Cerebellar cortex (tissue), 1 donor: Measurements from ENCODE around the gene NBEA.
"Not testable (repeated sequence)": the region's sequence is repeated elsewhere in the genome, so short reads cannot be mapped to it uniquely, and the experiment has no call there.

Experiments
- DNase-seq: peaks from one replicate; pipeline ENCODE4 v3.0.0-alpha.2; 2015; ENCODE audit warnings: low spot score

Gene NBEA

DNA sequence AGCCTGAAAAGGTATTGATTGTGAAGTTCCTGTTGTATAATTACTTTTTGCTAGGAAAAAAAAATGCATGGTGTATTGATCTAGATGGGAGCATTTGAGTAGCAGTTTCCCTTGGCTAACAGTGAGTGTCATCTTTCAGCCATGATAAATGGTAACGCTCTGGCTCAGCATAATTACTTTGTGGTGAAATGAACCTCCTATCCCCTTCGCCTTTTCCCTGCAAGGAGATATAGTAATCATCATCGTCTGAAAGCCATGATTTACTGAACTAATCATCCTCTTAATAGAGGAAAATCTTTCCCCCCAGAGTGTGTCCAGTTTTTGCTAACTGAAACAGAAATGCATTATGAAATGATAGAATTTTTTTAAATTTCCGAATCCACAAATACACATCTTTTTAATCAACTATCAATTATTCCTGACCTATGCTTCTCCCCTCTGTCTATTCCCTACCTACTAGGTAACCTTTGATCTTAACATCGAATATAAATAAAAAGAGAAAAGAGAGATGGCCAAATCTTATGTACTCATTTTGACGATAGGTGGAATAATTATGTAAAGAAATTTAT lies 445.7 kb downstream of the NBEA start:
- DNase-seq, result no peak

DNA sequence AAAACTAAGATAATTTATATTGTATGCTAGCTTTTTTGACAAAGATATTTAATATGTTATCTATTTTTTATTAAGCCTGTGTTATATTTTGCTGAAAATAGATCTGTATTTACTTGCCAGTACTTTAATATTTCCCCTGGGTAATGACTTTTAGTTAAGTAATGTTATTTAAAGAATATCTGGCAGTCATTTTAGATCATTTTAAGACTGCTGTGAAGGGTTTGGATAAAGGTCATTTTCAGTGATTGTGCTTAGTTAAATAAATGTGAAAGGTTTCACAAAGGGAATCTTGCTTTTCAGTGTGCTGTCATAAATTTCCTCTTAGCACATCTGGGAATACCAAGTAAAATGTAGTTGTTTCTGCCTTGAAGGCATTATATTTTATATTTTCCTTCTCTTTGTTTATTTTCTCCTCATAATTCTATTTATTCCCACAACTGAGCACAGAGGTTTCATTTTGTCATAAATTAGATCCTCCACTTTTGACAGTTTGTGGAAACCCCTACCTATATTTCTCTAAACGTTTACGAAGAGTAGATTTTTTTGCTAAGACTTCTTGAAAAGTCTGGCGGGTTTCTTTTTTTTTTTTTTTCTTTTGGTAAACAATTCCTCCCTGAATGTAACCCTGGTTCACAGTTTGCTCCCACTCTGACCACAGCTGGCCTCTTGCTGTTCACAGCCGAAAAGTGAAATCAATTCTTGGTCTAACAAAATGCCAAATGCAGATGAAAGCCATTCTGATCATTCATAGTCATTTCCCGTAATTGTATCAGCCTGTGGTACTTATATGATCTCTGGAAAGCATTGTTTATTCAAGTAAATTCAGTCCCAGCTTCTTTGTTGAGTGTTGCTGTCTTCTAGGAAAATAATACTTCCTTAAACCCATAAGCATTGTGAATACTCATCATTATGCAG lies 446.6 kb downstream of the NBEA start:
- no peak for DNase-seq

DNA sequence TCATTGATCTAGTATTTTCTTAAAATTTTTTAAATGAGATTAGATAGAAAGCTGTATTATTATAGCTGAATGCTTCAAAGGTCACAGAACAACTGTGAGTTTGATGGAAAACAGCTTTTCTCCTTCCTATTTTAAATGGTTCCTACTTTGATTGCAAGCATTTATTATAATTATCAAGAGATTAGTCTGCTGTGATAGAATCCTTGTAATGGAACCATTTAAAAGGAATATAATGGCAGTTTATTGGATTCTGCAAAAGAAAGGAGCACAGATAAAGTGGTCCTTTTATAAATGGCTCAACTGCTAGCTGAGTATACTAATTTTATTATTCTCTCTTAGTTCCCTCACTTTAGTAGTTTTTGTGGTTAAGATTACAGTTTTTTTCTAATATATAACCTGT lies 447.5 kb downstream of the NBEA start:
- no peak for DNase-seq

DNA sequence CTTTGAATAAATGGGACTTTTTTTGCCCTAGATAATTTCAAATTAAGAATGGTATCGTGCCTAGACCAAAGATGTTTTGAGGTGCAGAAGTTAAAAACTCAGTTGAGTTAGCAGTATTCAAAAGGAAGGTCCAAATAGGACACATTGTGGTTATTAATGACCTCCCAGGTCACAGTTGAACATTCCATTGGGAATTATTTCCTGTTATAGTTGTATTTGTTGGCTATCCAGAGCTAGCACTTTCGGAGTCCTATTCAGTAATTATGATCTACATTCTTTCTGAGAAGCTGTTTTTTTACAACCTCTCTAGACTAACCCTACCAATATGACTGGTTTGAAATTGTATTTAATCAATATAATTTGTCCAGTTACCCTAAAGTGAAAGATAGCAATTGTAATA lies 450.7 kb downstream of the NBEA start:
- DNase-seq, result no peak

DNA sequence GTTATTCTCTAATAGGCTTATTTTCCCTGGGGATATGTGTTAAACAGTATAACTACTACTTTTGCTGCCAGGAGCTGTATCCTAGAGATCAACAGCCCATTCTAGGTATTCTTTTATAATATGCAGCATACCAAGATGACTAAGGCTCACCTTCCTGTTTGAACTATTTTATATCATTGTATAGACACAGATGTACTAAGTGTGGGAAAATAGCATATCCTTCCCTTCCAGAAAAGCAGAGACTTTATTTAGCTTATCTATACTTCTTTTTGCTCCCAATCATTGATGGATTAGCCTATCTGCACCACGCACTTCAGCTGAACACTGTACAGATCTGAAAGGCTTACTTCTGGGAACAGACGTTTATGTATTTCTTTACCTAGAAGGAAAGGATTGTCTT lies 451.8 kb downstream of the NBEA start:
- DNase-seq, result no peak

DNA sequence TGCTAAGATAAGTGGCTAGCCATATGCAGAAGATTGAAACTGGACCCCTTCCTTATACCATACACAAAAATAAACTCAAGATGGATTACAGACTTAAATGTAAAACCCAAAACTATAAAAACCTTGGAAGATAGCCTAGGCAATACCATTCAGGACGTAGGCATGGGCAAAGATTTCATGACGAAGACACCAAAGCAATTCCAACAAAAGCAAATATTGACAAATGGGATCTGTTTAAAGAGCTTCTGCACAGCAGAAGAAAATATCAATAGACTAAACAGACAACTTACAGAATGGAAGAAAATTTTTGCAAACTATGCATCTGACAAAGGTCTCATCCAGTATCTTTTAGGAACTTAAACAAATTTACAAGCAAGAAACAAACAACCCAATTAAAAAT lies 466.2 kb downstream of the NBEA start:
- DNase-seq, result not testable (repeated sequence)

DNA sequence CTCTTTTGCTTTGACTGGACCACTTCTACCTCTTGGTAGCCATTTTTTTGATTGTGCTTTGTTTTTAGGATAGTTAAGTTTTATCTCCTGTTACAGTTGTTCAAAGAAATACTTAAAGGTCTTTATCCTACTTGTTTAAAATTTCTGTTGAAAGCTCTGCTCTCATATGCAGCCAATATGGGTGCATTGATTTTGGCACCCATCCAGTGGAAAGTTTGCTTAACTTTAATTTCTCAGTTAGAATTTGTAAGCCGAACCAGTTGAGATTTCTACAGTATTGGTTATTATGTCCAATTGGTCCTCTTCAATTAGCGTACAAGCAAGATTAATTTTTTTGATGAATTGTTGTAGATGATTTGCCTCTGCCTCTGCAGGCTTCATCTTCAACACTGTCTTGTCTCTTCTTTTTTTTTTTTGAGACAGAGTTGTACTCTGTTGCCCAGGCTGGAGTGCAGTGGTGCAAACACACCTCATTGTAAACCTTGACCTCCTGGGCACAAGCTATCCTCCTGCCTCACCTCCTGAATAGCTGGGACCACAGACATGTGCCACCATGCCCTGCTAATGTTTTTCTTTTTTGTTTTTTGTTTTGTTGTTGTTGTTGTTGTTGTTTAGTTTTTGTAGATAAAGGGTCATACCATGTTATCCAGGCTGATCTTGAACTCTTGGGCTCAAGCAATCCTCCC lies 469.1 kb downstream of the NBEA start:
- no peak for DNase-seq

DNA sequence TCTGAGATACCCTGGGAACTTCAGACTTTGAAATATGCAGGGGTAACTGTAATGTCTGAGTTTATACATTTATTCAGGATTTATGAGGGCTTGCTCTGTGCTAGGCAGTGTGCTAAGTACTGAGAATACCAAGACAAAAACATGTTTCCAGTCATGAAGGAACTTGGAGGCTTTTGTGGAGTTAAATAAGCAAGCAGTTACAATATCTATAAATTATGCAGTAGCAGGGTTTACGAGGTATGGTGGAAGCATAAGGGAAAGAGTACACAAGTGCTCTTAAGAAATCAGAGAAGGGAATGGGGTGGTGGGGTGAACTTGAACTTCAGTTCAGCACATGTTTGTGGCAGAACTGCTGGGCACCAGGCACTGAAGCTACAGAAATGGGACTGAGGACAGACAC lies 506.4 kb downstream of the NBEA start:
- no peak for DNase-seq

DNA sequence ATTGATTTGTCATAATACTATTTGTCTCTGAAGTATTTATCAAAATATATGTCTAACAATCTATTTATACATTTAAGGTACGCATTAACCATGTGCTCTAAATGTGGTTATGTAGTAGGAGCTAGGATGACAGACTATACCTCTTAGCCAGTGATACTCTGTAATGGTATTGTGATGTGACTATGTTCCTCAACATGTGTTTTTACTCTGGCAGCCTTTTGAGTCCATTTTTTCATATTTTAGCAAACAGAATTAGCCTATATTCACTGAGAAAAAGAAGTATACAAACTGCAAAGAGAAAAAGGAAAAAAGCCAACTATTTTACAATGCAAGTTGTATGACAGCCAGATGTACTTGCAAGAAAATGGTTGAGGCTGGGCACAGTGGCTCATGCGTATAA lies 507.8 kb downstream of the NBEA start:
- no peak for DNase-seq

DNA sequence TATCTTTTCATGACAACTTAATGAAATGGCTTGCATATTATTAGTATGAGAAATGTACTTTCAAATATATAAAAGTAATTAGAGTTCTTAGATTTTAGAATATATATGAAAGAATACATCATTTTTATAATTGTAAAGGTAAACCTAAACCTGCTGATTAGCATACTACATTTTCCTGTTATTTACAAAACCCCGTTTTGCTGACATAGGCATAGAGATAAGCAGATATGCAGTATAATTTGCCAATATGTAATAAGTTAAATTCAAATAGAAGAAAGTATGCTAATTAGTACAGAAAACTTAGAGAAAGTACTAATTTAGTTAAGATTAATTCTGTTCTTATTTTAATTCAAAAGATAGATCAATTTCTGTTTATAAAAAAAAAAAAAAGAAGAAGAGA lies 513.0 kb downstream of the NBEA start:
- no peak for DNase-seq

DNA sequence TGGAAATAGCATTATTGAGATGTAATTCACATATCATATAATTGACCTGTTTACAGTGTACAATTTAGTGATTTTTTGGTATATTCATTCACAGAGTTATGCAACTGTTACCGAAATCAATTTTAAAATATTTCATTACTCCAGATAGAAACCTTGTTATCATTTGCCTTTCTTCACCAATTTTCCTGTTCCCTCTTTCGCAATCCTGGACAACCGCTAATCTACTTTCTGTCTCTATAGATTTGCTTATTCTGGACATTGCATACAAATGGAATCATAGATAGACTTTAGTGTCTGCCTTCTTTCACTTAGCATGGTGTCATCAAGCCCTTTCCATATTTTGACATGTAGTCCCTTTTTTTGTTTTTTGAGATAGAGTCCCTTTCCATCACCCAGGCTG lies 515.2 kb downstream of the NBEA start:
- no peak for DNase-seq

DNA sequence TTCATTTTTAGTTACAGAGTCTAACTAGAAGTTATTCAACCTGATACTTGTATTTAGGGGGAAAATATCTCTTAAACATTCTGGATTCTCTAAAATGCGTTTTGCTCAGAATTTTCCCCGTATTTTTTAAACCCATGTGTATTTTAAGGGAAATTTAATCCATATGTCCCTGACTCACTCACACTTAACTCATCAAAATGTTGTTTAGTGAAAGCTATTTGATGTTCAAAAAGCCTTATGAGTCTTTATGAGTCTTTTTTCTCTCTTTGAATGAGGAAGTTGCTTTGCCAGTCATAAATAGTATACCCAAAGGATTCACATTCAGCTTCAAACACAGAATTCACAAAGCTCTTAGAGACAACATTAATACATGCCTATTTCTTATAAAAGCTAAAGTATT lies 518.0 kb downstream of the NBEA start:
- DNase-seq, result no peak

DNA sequence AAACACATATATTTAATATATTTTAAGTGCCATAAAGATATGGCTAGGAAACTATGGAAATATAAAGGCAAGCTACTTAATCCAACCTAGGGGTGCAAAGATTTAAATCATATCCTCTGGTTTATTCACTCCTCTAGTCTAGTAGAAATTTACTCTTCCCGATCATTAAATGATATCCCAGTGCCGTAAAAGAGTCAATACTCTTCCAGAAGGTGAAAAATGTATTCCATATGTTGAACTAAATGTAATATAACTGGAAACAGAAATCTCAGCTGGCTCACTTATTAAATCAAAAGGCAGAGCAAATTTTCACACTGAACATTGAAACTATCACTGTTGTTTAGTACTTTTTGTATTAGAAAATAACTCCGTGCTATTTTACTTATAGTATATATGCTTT lies 523.3 kb downstream of the NBEA start:
- DNase-seq, result no peak

DNA sequence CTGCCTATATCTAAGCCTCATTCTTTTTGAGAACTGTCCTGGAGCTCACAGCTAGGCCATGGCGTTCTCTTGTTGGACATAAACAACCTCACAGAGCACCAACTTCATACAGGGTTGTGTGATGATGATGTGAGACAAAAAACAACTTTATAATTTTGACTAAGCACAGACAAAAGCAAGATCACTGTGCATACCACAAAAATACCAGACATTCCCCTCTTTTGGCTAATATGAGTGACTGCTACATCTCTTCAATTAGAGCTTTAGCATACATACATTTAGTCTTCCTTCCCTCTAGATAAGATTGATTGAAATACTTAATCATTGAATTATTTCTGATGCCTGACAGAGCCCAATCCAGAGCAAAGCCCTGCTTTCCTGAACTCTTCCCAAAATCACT lies 526.1 kb downstream of the NBEA start:
- peak; percentile 22 for DNase-seq

DNA sequence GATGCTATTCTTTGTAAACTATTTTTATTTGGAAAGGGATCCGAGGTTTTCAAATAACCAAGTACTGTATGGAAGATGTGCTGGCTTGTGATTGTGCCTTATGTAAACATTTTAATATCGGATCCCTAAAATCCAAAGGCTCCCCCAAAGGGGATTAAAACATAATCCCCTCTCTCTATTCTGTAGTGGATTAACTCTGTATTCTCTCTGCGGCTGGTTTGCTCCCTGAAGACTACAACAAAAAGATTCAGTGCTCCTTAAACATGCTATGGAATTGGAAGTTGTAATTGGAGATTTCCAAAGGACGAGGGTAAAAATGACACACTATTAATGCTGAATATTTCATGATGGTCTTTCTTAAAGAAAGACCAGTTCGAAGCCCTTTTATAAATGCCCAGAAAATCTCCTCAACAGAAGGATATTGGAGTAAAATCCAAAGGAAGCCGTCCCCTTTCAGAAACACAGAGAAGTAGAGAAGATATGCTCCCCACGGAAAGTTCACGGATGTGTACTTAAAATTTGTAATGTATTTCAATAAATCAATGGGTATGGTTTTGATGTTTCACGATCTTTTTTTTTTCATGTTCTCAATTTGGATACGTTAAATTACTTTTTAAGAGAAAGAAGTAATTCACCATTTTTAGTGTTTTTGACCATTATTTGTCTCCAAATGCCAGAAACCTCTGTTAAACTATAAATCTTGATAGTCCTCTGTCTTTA lies 527.9 kb downstream of the NBEA start:
- DNase-seq, result peak; percentile 42

DNA sequence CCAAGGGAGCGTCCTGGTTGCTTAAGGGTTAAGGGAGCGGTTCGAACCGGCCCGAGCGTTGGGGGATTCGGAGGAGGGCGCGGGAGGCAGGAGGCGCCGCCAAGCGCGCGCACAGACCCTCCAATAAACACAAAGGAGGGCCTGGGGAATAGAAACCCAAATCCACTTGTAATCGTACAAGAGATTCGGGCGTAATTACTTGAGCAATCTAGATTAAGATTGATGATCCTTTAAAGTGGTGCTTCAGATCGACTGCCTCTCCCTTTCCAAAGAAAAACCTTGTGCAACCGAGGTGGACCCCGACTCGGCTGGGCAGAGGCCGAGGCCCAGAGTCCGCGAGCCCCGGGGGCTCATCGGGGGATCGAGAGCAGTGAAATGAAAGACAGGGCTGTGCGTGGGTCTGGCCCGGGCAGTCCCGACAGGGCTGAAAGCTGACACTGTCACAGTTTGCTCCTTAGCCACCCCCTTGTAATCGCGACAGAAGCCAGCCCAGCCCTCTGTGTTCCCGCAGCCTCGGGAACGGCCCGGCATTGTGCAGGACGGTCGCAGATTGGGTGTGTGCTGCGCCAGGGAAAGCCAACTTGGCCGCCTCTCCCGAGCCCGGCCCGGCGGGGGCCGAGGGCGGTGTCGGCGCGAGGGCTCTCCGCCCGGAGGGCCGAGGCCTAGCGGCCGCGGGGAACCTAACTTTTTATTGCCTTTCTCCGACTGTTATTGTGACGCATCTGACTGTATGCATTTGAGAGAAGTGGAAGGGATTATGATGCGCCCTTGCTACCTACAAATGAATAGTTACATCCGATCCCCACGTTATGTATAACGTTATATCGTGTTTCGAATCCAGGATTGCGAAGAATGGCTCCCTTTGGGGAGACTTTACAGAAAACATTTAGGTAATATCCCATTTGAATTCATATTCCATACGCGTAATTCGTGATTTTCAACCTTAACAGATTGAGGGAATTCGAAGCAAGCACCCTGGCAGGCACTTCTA lies 528.9 kb downstream of the NBEA start:
- DNase-seq, result peak; percentile 78

DNA sequence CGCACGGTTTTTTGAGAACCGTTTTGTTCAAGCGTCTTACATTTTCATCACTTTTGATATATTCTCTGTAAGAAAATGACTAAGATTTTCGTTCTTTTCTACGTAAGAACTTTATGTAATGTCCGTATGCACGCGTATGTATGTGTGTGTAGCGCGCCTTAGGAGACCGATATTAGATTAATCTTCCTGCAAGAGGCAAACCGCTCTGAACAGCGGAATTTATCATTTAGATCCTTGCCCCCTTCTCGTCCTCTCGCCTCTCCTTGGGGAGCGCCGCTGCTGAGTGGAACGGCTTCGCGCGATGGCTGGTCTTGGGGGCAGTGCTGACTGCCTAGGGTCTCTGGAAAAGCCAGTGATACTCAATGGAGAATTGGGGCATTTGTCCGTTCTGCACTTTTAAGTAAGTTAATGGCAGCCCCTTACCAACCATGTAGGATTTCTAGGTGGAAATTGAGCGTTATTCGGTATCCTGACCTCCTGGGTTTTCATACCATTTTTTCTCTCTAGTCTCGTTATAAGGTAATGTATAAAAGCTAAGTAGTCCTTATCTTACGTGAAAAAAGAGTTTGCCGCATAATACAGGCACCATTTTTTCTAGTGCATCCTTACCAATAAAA lies 529.7 kb downstream of the NBEA start:
- peak; percentile 53 for DNase-seq

DNA sequence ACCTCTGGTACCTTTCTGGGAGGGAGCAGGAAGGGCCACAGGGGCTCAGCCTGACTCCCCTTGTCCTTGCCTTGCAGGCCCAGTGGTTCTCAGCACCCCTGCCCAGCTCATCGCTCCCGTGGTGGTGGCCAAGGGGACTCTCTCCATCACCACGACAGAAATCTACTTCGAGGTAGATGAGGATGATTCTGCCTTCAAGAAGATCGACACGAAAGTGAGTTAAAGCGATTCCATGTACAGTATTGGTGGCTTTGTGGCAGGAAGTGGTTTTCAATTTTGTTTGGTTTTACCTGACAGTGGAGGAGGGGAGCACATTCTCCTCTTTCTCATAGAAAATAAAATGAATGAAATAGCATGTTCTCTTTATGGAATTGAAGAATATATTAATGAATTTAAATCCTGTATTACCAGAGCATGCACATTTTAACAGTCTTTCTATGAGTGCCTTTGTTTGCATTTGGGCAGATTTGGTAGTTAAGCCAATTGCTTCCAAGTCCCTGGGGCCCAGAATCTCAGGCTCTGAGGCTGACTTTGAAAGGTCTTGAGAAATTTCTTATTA lies 530.3 kb downstream of the NBEA start:
- DNase-seq, result peak; percentile 52

DNA sequence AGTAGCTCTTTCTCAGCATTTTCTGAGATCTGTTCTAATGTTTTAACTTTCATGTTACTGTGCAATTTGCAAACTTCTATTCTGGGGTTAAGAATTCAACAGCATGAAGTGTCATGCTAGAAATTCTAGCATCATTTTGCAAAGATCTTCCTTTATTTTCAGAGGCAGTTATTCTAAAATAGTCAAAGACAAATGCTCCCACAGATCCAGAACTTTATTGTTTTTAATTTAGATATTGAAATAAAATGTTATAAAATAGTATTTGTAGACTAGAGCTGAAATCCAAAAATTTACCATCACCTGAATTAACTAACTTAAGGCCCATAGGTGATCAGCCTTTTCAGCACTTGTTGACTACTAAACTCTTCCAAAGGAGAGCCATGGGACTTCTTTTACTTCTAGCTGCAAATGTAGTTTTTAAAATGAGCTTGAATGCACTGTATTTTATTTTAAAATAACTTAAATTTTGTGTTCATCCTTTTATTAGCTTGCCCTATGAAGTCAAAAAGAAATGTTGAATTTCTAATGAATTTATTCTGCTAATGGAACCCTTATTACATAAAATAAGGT lies 531.2 kb downstream of the NBEA start:
- peak; percentile 42 for DNase-seq

DNA sequence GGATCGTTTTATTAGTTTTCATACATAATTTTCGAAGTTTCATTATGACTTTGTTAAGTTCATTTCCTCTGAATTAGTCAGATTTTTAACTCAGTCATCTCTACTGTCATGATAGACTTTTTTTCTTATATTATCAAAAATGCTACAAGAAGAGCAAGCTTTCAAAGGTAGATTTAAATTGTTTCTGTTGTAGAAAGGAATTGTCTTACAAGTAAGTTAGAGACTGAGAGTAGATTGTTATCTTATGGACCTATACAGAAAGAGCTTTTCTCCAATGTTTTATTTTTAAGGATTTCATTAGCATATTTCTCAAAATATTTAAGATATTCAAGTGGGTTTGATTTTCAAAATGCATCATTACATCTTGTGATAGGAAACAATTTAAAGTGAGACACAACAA lies 531.7 kb downstream of the NBEA start:
- peak; percentile 14 for DNase-seq
